NCI-H748 (cell line): ENCODE data around the gene LZTR1.
A peak's percentile ranks its signal among the peaks of the same experiment; 100 is the strongest.

Experiments
- DNase-seq: peaks from one replicate; lab custom pipeline; 2025; ENCODE audit not compliant: unreplicated experiment; lab: John Stamatoyannopoulos, UW

LZTR1 gene

GRCh38 chr22:20979243-20979809 is 2.8 kb upstream of the LZTR1 start:
- peak; percentile 77 for DNase-seq

- DNase-seq: no peak
Observed at GRCh38 chr22:20979940-20980453, 2.1 kb upstream of the LZTR1 start.

GRCh38 chr22:20980523-20980922 is 1.6 kb upstream of the LZTR1 start:
- DNase-seq: no peak

- DNase-seq: no peak
Observed at GRCh38 chr22:20980938-20981722, 967 bp upstream of the LZTR1 start.

- no peak for DNase-seq
Observed at GRCh38 chr22:20982563-20982882, 426 bp downstream of the LZTR1 start.

- no peak for DNase-seq
Observed at GRCh38 chr22:20983081-20983771, 1.1 kb downstream of the LZTR1 start.

- no peak for DNase-seq
Observed at GRCh38 chr22:20985720-20986119, 3.6 kb downstream of the LZTR1 start.

GRCh38 chr22:20986365-20986764 is 4.3 kb downstream of the LZTR1 start:
- DNase-seq: no peak

GRCh38 chr22:20987375-20987774 is 5.3 kb downstream of the LZTR1 start:
- no peak for DNase-seq

GRCh38 chr22:20988573-20989322 is 6.7 kb downstream of the LZTR1 start:
- DNase-seq: no peak

- no peak for DNase-seq
Observed at GRCh38 chr22:20989323-20990138, 7.4 kb downstream of the LZTR1 start.

- no peak for DNase-seq
Observed at GRCh38 chr22:20990184-20991180, 8.4 kb downstream of the LZTR1 start.

- no peak for DNase-seq
Observed at GRCh38 chr22:20991252-20992055, 9.4 kb downstream of the LZTR1 start.

GRCh38 chr22:20992056-20992442 is 10.0 kb downstream of the LZTR1 start:
- DNase-seq: no peak

- no peak for DNase-seq
Observed at GRCh38 chr22:20992456-20993303, 10.6 kb downstream of the LZTR1 start.

- DNase-seq: no peak
Observed at GRCh38 chr22:20993304-20994127, 11.4 kb downstream of the LZTR1 start.
